ENCODE results near the gene NTRK1.

GRCh38 chr1:156905651-156906050, 45.0 kb downstream of the NTRK1 start:
- no peak for TF ChIP-seq EP300 (IDR thresholded peaks at IDR 0.05)
- TF ChIP-seq POLR2A (IDR thresholded peaks at IDR 0.05), result no peak
- TF ChIP-seq, protein P1, sequence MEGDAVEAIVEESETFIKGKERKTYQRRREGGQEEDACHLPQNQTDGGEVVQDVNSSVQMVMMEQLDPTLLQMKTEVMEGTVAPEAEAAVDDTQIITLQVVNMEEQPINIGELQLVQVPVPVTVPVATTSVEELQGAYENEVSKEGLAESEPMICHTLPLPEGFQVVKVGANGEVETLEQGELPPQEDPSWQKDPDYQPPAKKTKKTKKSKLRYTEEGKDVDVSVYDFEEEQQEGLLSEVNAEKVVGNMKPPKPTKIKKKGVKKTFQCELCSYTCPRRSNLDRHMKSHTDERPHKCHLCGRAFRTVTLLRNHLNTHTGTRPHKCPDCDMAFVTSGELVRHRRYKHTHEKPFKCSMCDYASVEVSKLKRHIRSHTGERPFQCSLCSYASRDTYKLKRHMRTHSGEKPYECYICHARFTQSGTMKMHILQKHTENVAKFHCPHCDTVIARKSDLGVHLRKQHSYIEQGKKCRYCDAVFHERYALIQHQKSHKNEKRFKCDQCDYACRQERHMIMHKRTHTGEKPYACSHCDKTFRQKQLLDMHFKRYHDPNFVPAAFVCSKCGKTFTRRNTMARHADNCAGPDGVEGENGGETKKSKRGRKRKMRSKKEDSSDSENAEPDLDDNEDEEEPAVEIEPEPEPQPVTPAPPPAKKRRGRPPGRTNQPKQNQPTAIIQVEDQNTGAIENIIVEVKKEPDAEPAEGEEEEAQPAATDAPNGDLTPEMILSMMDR (IDR thresholded peaks at IDR 0.05), result no peak

All from upper lobe of left lung (tissue), 4 donors.